B cell (primary cell): ENCODE measurements around the gene MMP24.

Experiments used
- CTCF ChIP-seq: fragments of 200-600 bp; IDR thresholded peaks from one replicate; pipeline ENCODE4 v1.8.0; 2022; ENCODE audit warnings: antibody characterized with exemption, mild to moderate bottlenecking
- EZH2 ChIP-seq: IDR thresholded peaks from 2 replicates; pipeline ENCODE4 v1.6.1; 2012; ENCODE audit warnings: borderline replicate concordance, low read depth, mild to moderate bottlenecking, moderate library complexity, low read length; ENCODE audit not compliant: insufficient read depth, poor library complexity, severe bottlenecking

- TF ChIP-seq CTCF, result no peak
- no peak for TF ChIP-seq EZH2
These were observed 30.9 kb downstream of the MMP24 start for GRCh38 chr20:35257175-35257909.
